Psoas muscle (tissue), 8 donors: ENCODE measurements around the gene HNRNPL. TPM values are rescaled to one million over a fixed set of nuclear protein-coding genes. Genes with fewer than 3 reads are reported as not detected.

ENCODE experiments used
- ATAC-seq, 4 donors: fragments of 200-7000 bp; cut with Tn5 transposase; one replicate each; pipeline ENCODE4 v1.9.1; 2020; ENCODE audit warnings: moderate library complexity in 3 of 4, mild to moderate bottlenecking in 2 of 4
- DNase-seq, 2 donors: peaks; one replicate each; pipeline ENCODE4 v3.0.0-alpha.2; 2020
- H3K27ac ChIP-seq: fragments of 200-600 bp; one replicate; pipeline ENCODE4 v1.8.0; 2022
- H3K27me3 ChIP-seq, 3 donors: fragments of 200-600 bp in 1 of 3; one replicate each; pipeline versions ENCODE4 v1.6.1 to v1.8.0; 2013 to 2022; ENCODE audit warnings: low read length in 2 of 3, mild to moderate bottlenecking in 2 of 3, moderate library complexity in 1 of 3; ENCODE audit not compliant: insufficient read depth in 3 of 3
- H3K36me3 ChIP-seq, 2 donors: fragments of 200-600 bp in 1 of 2; one replicate each; pipeline versions ENCODE4 v1.6.1 to v1.8.0; 2013 to 2022; ENCODE audit warnings: low read depth in 1 of 2, mild to moderate bottlenecking in 1 of 2, moderate library complexity in 1 of 2; ENCODE audit not compliant: insufficient read depth in 1 of 2
- H3K4me1 ChIP-seq: fragments of 200-600 bp; one replicate; pipeline ENCODE4 v1.8.0; 2022
- H3K4me3 ChIP-seq: fragments of 200-600 bp; one replicate; pipeline ENCODE4 v1.8.0; 2022; ENCODE audit warnings: mild to moderate bottlenecking
- H3K9me3 ChIP-seq: fragments of 200-600 bp; one replicate; pipeline ENCODE4 v1.8.0; 2022
- CTCF ChIP-seq: fragments of 200-600 bp; IDR thresholded peaks from one replicate; pipeline ENCODE4 v1.8.0; 2022; ENCODE audit warnings: antibody characterized with exemption
- WGBS, 3 donors: extraction: QIAGEN DNeasy Blood & Tissue Kit; methylation state at CpG; one replicate each; pipeline versions ENCODE4 v1.1.6 to v1.1.7; 2013; 5-methylcytosine and 5-hydroxymethylcytosine counted together
- intact Hi-C, 2 donors: fragments of 100-400 bp; cut with DNase I; formaldehyde crosslinking; loops; one replicate each; pipeline versions ENCODE4 v1.11.0 to v1.14.2; 2022
- long read RNA-seq, 2 donors: library from polyadenylated mRNA; unstranded; transcript quantifications; one replicate each; pipeline ENCODE4 v2.0.0, GENCODE V29; 2021
- polyA plus RNA-seq, 3 donors: library from polyadenylated mRNA; stranded (reverse); fragments of 200-250 nt; gene quantifications; one replicate each; pipeline ENCODE4 v1.2.3, GENCODE V29; 2013
- total RNA-seq, 4 donors: library from RNA; stranded (reverse); fragmentation: NEBNext Ultra II Directional in 2 of 4; extraction: Animal tissue kit (Norgen Biotek cat#: 25700) in 2 of 4; gene quantifications; one replicate each; pipeline versions ENCODE4 v1.2.1 to v1.2.4, GENCODE V29; 2021 to 2023
- donor health status: healthy with polysubstance abuse.
- donor health status: DM: no; HTN: no; CAD: no; lungs with moderate emphysema.
- donor health status: Bipolar disorder and iron deficiency.
- donor health status: healthy.
- donor health status: DM: yes; HTN: yes; CAD: no.
- donor health status: DM: no; HTN: no; CAD: no.
- donor health status: DM: no; HTN: no; CAD: no.
- donor health status: DM: yes; HTN: yes; CAD: no.

Gene HNRNPL
- total RNA-seq (100 to 1,000 TPM; 151 to 229 (median 198) TPM), polyA plus RNA-seq (100 to 1,000 TPM; 109 to 215 (median 191) TPM)
- long read RNA-seq, donor 1, transcript HNRNPL-201 (13 exons, 2,471 nt), result major isoform, 51 of 99 reads
- long read RNA-seq, donor 1, transcript HNRNPL-210 (13 exons, 1,633 nt), result minor isoform, 6 of 99 reads
- long read RNA-seq, donor 1, transcript HNRNPL-206 (6 exons, 3,094 nt), result minor isoform, 10 of 99 reads
- long read RNA-seq, donor 1, partial matches to known transcripts, result 15 of 99 reads
- long read RNA-seq, donor 1, other reads (novel, unspliced or antisense), result 13 of 99 reads
- long read RNA-seq, donor 2, transcript HNRNPL-203 (7 exons, 2,404 nt), result minor isoform, 5 of 175 reads
- long read RNA-seq, donor 2, transcript HNRNPL-206 (6 exons, 3,094 nt), result minor isoform, 9 of 175 reads
- long read RNA-seq, donor 2, transcript HNRNPL-201 (13 exons, 2,471 nt), result major isoform, 78 of 175 reads
- long read RNA-seq, donor 2, transcript HNRNPL-210 (13 exons, 1,633 nt), result minor isoform, 5 of 175 reads
- long read RNA-seq, donor 2, partial matches to known transcripts, result 47 of 175 reads
- long read RNA-seq, donor 2, other reads (novel, unspliced or antisense), result 27 of 175 reads

GRCh38 chr19:38849860-38850435, at the start of gene HNRNPL:
Gene HNRNPL, minus strand, starts transcription at chr19:38849986. Its CDS starts 20 bp downstream, at chr19:38849966.
- Histone ChIP-seq H3K27me3 (no peaks in the 10 kb centered on the region), H3K36me3 (peaks cover 6 to 37% of the 10 kb centered on the region in 2 donors), H3K4me3 (peak within 1 kb of the TSS; percentile 98), H3K27ac (peak within 1 kb of the TSS; percentile 100), H3K4me1 (peaks cover 44% of the 10 kb centered on the region), H3K9me3 (no peaks in the 10 kb centered on the region)
- WGBS, 3 donors, result 0 to 1% (median 1%) methylated on average over 37 to 50 of the region's 50 CpGs
- ATAC-seq (peak; percentile 73 to 76 (median 75)), DNase-seq (peak; percentile 99 to 100)
- intact Hi-C loops, result loop anchor here in 1 of 2 donors (5.0 kb wide), 1 partner anchor 42 kb away; no protein-coding TSS in a partner anchor
- peak; percentile 45 for TF ChIP-seq CTCF

- intact Hi-C loops, result loop anchor here in 1 of 2 donors (1.0 kb wide), 1 partner anchor 252 kb away; the partner anchor contains the start of gene ACTN4
- ATAC-seq (peak in 3 of 4 donors; percentile 4 to 12 (median 5)), DNase-seq (no peak)
- Histone ChIP-seq H3K36me3 (peaks cover 0 to 17% of the 10 kb centered on the region in 2 donors), H3K4me3 (peak overlapping the region; percentile 87), H3K9me3 (no peaks in the 10 kb centered on the region), H3K4me1 (peaks cover 51% of the 10 kb centered on the region), H3K27ac (peak overlapping the region; percentile 96), H3K27me3 (no peaks in the 10 kb centered on the region)
- WGBS, 3 donors, result 1 to 5% (median 3%) methylated on average over 20 to 25 of the region's 25 CpGs
- TF ChIP-seq CTCF, result no peak
These were observed 49.1 kb upstream of the HNRNPL start for GRCh38 chr19:38898788-38899446.

GRCh38 chr19:38894968-38895367, 45.2 kb upstream of the HNRNPL start:
- intact Hi-C loops, result loop anchor here in 1 of 2 donors (5.0 kb wide), 1 partner anchor 43 kb away; no protein-coding TSS in a partner anchor

More at GRCh38 chr19:38894968-38895367, 45.2 kb upstream of the HNRNPL start:
- ATAC-seq (no peak), DNase-seq (no peak)
- H3K4me1 ChIP-seq, result peaks cover 69% of the 10 kb centered on the region
- WGBS, 3 donors, result 43 to 44% (median 44%) methylated on average over 7 to 9 of the region's 9 CpGs
- no peak for TF ChIP-seq CTCF
- no peaks in the 10 kb centered on the region for H3K9me3 ChIP-seq
- no peak overlapping the region for H3K4me3 ChIP-seq
- peak overlapping the region; percentile 80 for H3K27ac ChIP-seq
- peaks cover 0 to 34% of the 10 kb centered on the region in 2 donors for H3K36me3 ChIP-seq
- H3K27me3 ChIP-seq, result no peaks in the 10 kb centered on the region
